HCT116 (cell line): ENCODE data around the gene OARD1. TPM values are rescaled to one million over a fixed set of nuclear protein-coding genes. Genes with fewer than 3 reads are reported as not detected.
A peak's percentile ranks its signal among the peaks of the same experiment; 100 is the strongest.

Source experiments
- ATAC-seq: fragments of 200-7000 bp; cut with Tn5 transposase; 2 replicates; pipeline ENCODE4 v1.9.1; 2020; ENCODE audit warnings: mild to moderate bottlenecking, moderate library complexity
- BruUV-seq: library from RNA; stranded (reverse); fragments of 400-500 nt; replicated peaks from 2 replicates; lab custom pipeline; 2021; lab: Mats Ljungman, UMichigan
- CTCF ChIA-PET: fragments of 300-600 bp; sonication (Branson Sonifier 250); formaldehyde crosslinking; loops from one replicate; lab custom pipeline; 2021; ENCODE audit warnings: antibody characterized with exemption; lab: Charles Lee
- POLR2A ChIA-PET: fragments of 300-600, 350-600 bp; sonication (Branson Sonifier 250); formaldehyde crosslinking; loops from one replicate; lab custom pipeline; 2021; ENCODE audit warnings: antibody characterized with exemption; lab: Charles Lee
- RAD21 ChIA-PET, 2 experiments: fragments of 300-600 bp; sonication (Branson Sonifier 250); formaldehyde crosslinking; loops; one replicate each; lab custom pipeline; 2023; ENCODE audit warnings: low total read pairs in 2 of 2; ENCODE audit not compliant: uncharacterized antibody in 2 of 2, unreplicated experiment in 2 of 2, low non-redundant PET in 1 of 2; lab: Charles Lee
- DNase-seq: peaks from one replicate; pipeline ENCODE4 v3.0.0-alpha.2; 2010; ENCODE audit warnings: low read depth, low spot score
- H2AFZ ChIP-seq: fragments of 200-600 bp; shearing (Covaris generic), sonication (generic); 2 replicates; pipeline ENCODE4 v1.6.1; 2017; ENCODE audit warnings: low read depth, mixed run types, mixed read lengths, antibody characterized with exemption, low read length; ENCODE audit not compliant: poor library complexity, severe bottlenecking
- H3K27ac ChIP-seq: 2 replicates; pipeline ENCODE4 v1.5.1; 2012; ENCODE audit warnings: low read depth, low read length
- H3K27me3 ChIP-seq: fragments of 200-600 bp; sonication (generic); 2 replicates; pipeline ENCODE4 v1.6.1; 2016; ENCODE audit warnings: mixed run types, low read length, mixed read lengths; ENCODE audit not compliant: insufficient read depth
- H3K36me3 ChIP-seq, 2 experiments: fragments of 200-500 bp in 1 of 2; fragments of 200-600 bp in 1 of 2; sonication (Bioruptor generic) in 1 of 2; sonication (generic) in 1 of 2; 2 replicates each; pipeline versions ENCODE4 v1.5.1 to v1.6.1; 2014 to 2016; ENCODE audit warnings: low read length in 2 of 2, inconsistent platforms in 1 of 2, mixed read lengths in 1 of 2, mixed run types in 1 of 2; ENCODE audit not compliant: insufficient read depth in 2 of 2, control insufficient read depth in 1 of 2
- H3K4me1 ChIP-seq, 2 experiments: fragments of 200-600 bp in 1 of 2; sonication (generic) in 1 of 2; 2 replicates each; pipeline versions ENCODE4 v1.5.1 to v1.6.1; 2012 to 2017; ENCODE audit warnings: low read length in 2 of 2, inconsistent platforms in 1 of 2, mild to moderate bottlenecking in 1 of 2, mixed read lengths in 1 of 2, mixed run types in 1 of 2, moderate library complexity in 1 of 2; ENCODE audit not compliant: insufficient read depth in 2 of 2, control insufficient read depth in 1 of 2
- H3K4me2 ChIP-seq: fragments of 200-600 bp; sonication (generic); 2 replicates; pipeline ENCODE4 v1.6.1; 2017; ENCODE audit warnings: mixed run types, low read length, mixed read lengths
- H3K4me3 ChIP-seq, 2 experiments: fragments of 200-600 bp in 1 of 2; sonication (generic) in 1 of 2; replicated peaks in 1 of 2; 2 replicates each; pipeline ENCODE4 v1.5.1; 2011 to 2016; ENCODE audit warnings: low read length in 2 of 2, control low read depth in 1 of 2, low read depth in 1 of 2, mild to moderate bottlenecking in 1 of 2, mixed read lengths in 1 of 2, mixed run types in 1 of 2
- H3K79me2 ChIP-seq: fragments of 200-600 bp; sonication (generic); 2 replicates; pipeline ENCODE4 v1.6.1; 2017; ENCODE audit warnings: mild to moderate bottlenecking, mixed run types, low read length, moderate library complexity, mixed read lengths; ENCODE audit not compliant: insufficient read depth
- H3K9ac ChIP-seq: fragments of 200-600 bp; sonication (generic); 2 replicates; pipeline ENCODE4 v1.6.1; 2016; ENCODE audit warnings: low read length, mixed read lengths
- H3K9me2 ChIP-seq: fragments of 200-600 bp; sonication (generic), shearing (Covaris generic); 2 replicates; pipeline ENCODE4 v1.6.1; 2017; ENCODE audit warnings: mixed run types, mild to moderate bottlenecking, moderate library complexity; ENCODE audit not compliant: insufficient read depth
- H3K9me3 ChIP-seq, 2 experiments: fragments of 200-500 bp in 1 of 2; fragments of 200-600 bp in 1 of 2; sonication (Bioruptor generic) in 1 of 2; sonication (generic) in 1 of 2; 2 replicates each; pipeline ENCODE4 v1.6.1; 2014 to 2017; ENCODE audit warnings: low read length in 2 of 2, mixed read lengths in 2 of 2, inconsistent platforms in 1 of 2, low read depth in 1 of 2, mild to moderate bottlenecking in 1 of 2, mixed run types in 1 of 2, moderate library complexity in 1 of 2; ENCODE audit not compliant: control insufficient read depth in 1 of 2, insufficient read depth in 1 of 2
- H4K20me1 ChIP-seq: fragments of 200-600 bp; sonication (generic), shearing (Covaris generic); 2 replicates; pipeline ENCODE4 v1.6.1; 2017; ENCODE audit warnings: mixed run types, mild to moderate bottlenecking, moderate library complexity; ENCODE audit not compliant: insufficient read depth
- CEBPB ChIP-seq: IDR thresholded peaks from 2 replicates; pipeline ENCODE4 v1.6.1; 2012; ENCODE audit warnings: low read depth
- ELF1 ChIP-seq: IDR thresholded peaks from 2 replicates; pipeline ENCODE4 v1.6.1; 2012; ENCODE audit warnings: low read depth, borderline replicate concordance
- EZH2 ChIP-seq: fragments of 200-600 bp; sonication (generic); IDR thresholded peaks from 2 replicates; pipeline ENCODE4 v1.6.1; 2017; ENCODE audit warnings: antibody characterized with exemption, mixed run types
- EZH2phosphoT487 ChIP-seq: fragments of 200-600 bp; IDR thresholded peaks from 2 replicates; pipeline ENCODE4 v1.6.1; 2018; ENCODE audit warnings: antibody characterized with exemption, borderline replicate concordance
- POLR2AphosphoS5 ChIP-seq: IDR thresholded peaks from 2 replicates; pipeline ENCODE4 v1.6.1; 2011; ENCODE audit warnings: mild to moderate bottlenecking, low read depth, low read length, moderate library complexity
- SIN3A ChIP-seq: IDR thresholded peaks from 2 replicates; pipeline ENCODE4 v1.6.1; 2012; ENCODE audit warnings: low read depth
- TCF7L2 ChIP-seq: IDR thresholded peaks from 2 replicates; pipeline ENCODE4 v1.7.0; 2011; ENCODE audit warnings: borderline replicate concordance, inconsistent platforms; ENCODE audit not compliant: insufficient read depth, insufficient read length; ENCODE audit errors: extremely low read depth
- YY1 ChIP-seq: IDR thresholded peaks from 2 replicates; pipeline ENCODE4 v1.6.1; 2011; ENCODE audit warnings: low read length, low read depth, moderate library complexity, mild to moderate bottlenecking; ENCODE audit not compliant: insufficient replicate concordance; ENCODE audit errors: extremely low read depth
- ZFX ChIP-seq: fragments of 450-650 bp; IDR thresholded peaks from 2 replicates; pipeline ENCODE4 v1.6.1; 2017
- intact Hi-C: fragments of 100-400 bp; cut with micrococcal nuclease; formaldehyde crosslinking; loops from 2 replicates; pipeline ENCODE4 v1.10.0; 2022
- total RNA-seq: library from RNA; stranded (reverse); gene quantifications from one replicate; pipeline ENCODE4 v1.2.1, GENCODE V29; 2021; ENCODE audit not compliant: unreplicated experiment
- TF ChIP-seq, protein P1 (sequence below): IDR thresholded peaks from 2 replicates; pipeline ENCODE4 v1.6.1; 2012; ENCODE audit warnings: low read depth

The OARD1 gene
- total RNA-seq, 1 experiment from 2014 or later = 28.7 TPM

GRCh38 chr6:41074692-41075436, 2.7 kb upstream of the OARD1 start:
- intact Hi-C loops = no loop called here
- ATAC-seq (no peak), DNase-seq (no peak)
- ChIA-PET RAD21 (no interaction called here), POLR2A (no interaction called here), CTCF (interaction anchor here (1.1 kb wide), 1 partner anchor 29 kb away, joined by 3 read pairs; no protein-coding TSS in a partner anchor)
- Histone ChIP-seq H4K20me1 (no peaks in the 10 kb centered on the region), H3K9me3 (no peaks in the 10 kb centered on the region), H3K36me3 (peaks cover 7 to 12% of the 10 kb centered on the region in 2 experiments), H3K4me2 (peak overlapping the region; percentile 93), H3K27me3 (no peaks in the 10 kb centered on the region), H3K9me2 (no peaks in the 10 kb centered on the region), H2AFZ (no peak overlapping the region), H3K27ac (peak overlapping the region; percentile 98; the same call in 1 of the 2 replicates), H3K4me1 (peaks cover 7 to 16% of the 10 kb centered on the region in 2 experiments; a peak in 3 of 4 replicates), H3K4me3 (peak overlapping the region; percentile 67 to 77), H3K9ac (0 out of 2 replicates have a peak overlapping the region, but pooled peaks have one; percentile 94), H3K79me2 (peaks cover 76% of the 10 kb centered on the region)
- TF ChIP-seq EZH2 (no peak), CEBPB (no peak), TCF7L2 (no peak), POLR2AphosphoS5 (no peak), ZFX (no peak), SIN3A (no peak), EZH2phosphoT487 (no peak), ELF1 (no peak), YY1 (no peak)
- TF ChIP-seq, protein P1, sequence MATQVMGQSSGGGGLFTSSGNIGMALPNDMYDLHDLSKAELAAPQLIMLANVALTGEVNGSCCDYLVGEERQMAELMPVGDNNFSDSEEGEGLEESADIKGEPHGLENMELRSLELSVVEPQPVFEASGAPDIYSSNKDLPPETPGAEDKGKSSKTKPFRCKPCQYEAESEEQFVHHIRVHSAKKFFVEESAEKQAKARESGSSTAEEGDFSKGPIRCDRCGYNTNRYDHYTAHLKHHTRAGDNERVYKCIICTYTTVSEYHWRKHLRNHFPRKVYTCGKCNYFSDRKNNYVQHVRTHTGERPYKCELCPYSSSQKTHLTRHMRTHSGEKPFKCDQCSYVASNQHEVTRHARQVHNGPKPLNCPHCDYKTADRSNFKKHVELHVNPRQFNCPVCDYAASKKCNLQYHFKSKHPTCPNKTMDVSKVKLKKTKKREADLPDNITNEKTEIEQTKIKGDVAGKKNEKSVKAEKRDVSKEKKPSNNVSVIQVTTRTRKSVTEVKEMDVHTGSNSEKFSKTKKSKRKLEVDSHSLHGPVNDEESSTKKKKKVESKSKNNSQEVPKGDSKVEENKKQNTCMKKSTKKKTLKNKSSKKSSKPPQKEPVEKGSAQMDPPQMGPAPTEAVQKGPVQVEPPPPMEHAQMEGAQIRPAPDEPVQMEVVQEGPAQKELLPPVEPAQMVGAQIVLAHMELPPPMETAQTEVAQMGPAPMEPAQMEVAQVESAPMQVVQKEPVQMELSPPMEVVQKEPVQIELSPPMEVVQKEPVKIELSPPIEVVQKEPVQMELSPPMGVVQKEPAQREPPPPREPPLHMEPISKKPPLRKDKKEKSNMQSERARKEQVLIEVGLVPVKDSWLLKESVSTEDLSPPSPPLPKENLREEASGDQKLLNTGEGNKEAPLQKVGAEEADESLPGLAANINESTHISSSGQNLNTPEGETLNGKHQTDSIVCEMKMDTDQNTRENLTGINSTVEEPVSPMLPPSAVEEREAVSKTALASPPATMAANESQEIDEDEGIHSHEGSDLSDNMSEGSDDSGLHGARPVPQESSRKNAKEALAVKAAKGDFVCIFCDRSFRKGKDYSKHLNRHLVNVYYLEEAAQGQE = no peak
- BruUV-seq = no TSS peak
